GM15510 (cell line): ENCODE data around the gene SLC13A2.

ENCODE experiments used
- POLR2A ChIP-seq: IDR thresholded peaks from 3 replicates; pipeline ENCODE4 v1.6.1; 2011; ENCODE audit warnings: borderline replicate concordance; ENCODE audit not compliant: insufficient read length; ENCODE audit errors: extremely low read depth

SLC13A2 gene

GRCh38 chr17:28518132-28518531, 44.7 kb downstream of the SLC13A2 start:
- TF ChIP-seq POLR2A = no peak

- TF ChIP-seq POLR2A = no peak
Measured at GRCh38 chr17:28518578-28518977, 45.1 kb downstream of the SLC13A2 start.

- TF ChIP-seq POLR2A = no peak
Measured at GRCh38 chr17:28519236-28519635, 45.8 kb downstream of the SLC13A2 start.

- no peak for TF ChIP-seq POLR2A
Measured at GRCh38 chr17:28520687-28521086, 47.2 kb downstream of the SLC13A2 start.

- TF ChIP-seq POLR2A = no peak
Measured at GRCh38 chr17:28521311-28522085, 48.1 kb downstream of the SLC13A2 start.

- TF ChIP-seq POLR2A = no peak
Measured at GRCh38 chr17:28523186-28523585, 49.7 kb downstream of the SLC13A2 start.

GRCh38 chr17:28523876-28524275, 50.4 kb downstream of the SLC13A2 start:
- TF ChIP-seq POLR2A = no peak

GRCh38 chr17:28524476-28525424, 51.3 kb downstream of the SLC13A2 start:
- TF ChIP-seq POLR2A = no peak

GRCh38 chr17:28526381-28526780, 52.9 kb downstream of the SLC13A2 start:
- TF ChIP-seq POLR2A = no peak

GRCh38 chr17:28527181-28527681, 53.8 kb downstream of the SLC13A2 start:
- no peak for TF ChIP-seq POLR2A

- no peak for TF ChIP-seq POLR2A
Measured at GRCh38 chr17:28527859-28528258, 54.4 kb downstream of the SLC13A2 start.

- no peak for TF ChIP-seq POLR2A
Measured at GRCh38 chr17:28528327-28529012, 55.0 kb downstream of the SLC13A2 start.

- TF ChIP-seq POLR2A = no peak
Measured at GRCh38 chr17:28529013-28529400, 55.6 kb downstream of the SLC13A2 start.

GRCh38 chr17:28530250-28530649, 56.8 kb downstream of the SLC13A2 start:
- no peak for TF ChIP-seq POLR2A

GRCh38 chr17:28530926-28531325, 57.5 kb downstream of the SLC13A2 start:
- TF ChIP-seq POLR2A = no peak
